ENCODE measurements around the gene TRA2B. TPM values are rescaled to one million over a fixed set of nuclear protein-coding genes. Genes with fewer than 3 reads are reported as not detected.

TRA2B gene
- total RNA-seq, 1 experiment from 2014 or later, result 367 TPM

- DNase-seq (ENCODE audit: low spot score), result no peak
These were observed 63.7 kb downstream of the TRA2B start for GRCh38 chr3:185874119-185874518.

GRCh38 chr3:185867650-185868049 lies 70.2 kb downstream of the TRA2B start:
- DNase-seq (ENCODE audit: low spot score), result no peak

GRCh38 chr3:185866995-185867394 lies 70.8 kb downstream of the TRA2B start:
- no peak for DNase-seq (ENCODE audit: low spot score)

GRCh38 chr3:185866555-185866954 lies 71.3 kb downstream of the TRA2B start:
- no peak for DNase-seq (ENCODE audit: low spot score)

Other genes with a start within 250 kb of the TRA2B start
- 29.7 and 32.8 TPM in 2 replicates for gene IGF2BP2, start 113.0 kb downstream of the TRA2B start, total RNA-seq (2014; rRNA removed; shearing (Covaris generic))
- 36.0 and 41.2 TPM in 2 replicates for gene ETV5, start 171.1 kb upstream of the TRA2B start, total RNA-seq (2014; rRNA removed; shearing (Covaris generic))